GM12865 (cell line): Measurements from ENCODE around the gene TAOK1.
A peak's percentile ranks its signal among the peaks of the same experiment; 100 is the strongest.

Source experiments
- DNase-seq: peaks from one replicate; pipeline ENCODE4 v3.0.0; 2010; ENCODE audit warnings: low read depth
- H3K4me3 ChIP-seq: 2 replicates; pipeline ENCODE4 v1.5.1; 2011; ENCODE audit warnings: mild to moderate bottlenecking, low read depth, low read length, control low read depth
- TF ChIP-seq, protein P1 (sequence below): IDR thresholded peaks from 2 replicates; pipeline ENCODE4 v1.5.1; 2011; ENCODE audit warnings: low read length, control low read depth, low read depth, inconsistent platforms; ENCODE audit not compliant: insufficient read depth; ENCODE audit errors: missing control alignments

TAOK1 gene

DNA sequence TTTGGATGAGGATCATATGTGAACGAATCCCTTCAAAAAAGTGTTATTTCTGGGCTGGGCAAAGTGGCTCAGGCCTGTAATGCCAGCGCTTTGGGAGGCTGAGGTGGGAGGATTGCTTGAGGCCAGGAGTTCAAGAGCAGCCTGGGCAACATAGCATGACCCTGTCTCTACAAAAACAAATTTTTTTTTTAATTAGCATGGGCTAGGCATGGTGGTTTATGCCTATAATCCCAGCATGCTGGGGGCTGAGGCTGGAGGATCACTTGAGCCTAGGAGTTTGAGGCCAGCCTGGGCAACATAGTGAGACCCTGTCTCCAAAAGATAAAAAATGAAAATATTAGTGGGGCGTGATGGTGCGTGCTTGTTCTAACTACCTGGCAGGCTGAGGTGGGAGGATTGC is 4.6 kb downstream of the TAOK1 start:
- TF ChIP-seq, protein P1, sequence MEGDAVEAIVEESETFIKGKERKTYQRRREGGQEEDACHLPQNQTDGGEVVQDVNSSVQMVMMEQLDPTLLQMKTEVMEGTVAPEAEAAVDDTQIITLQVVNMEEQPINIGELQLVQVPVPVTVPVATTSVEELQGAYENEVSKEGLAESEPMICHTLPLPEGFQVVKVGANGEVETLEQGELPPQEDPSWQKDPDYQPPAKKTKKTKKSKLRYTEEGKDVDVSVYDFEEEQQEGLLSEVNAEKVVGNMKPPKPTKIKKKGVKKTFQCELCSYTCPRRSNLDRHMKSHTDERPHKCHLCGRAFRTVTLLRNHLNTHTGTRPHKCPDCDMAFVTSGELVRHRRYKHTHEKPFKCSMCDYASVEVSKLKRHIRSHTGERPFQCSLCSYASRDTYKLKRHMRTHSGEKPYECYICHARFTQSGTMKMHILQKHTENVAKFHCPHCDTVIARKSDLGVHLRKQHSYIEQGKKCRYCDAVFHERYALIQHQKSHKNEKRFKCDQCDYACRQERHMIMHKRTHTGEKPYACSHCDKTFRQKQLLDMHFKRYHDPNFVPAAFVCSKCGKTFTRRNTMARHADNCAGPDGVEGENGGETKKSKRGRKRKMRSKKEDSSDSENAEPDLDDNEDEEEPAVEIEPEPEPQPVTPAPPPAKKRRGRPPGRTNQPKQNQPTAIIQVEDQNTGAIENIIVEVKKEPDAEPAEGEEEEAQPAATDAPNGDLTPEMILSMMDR, result no peak
- no peak overlapping the region for H3K4me3 ChIP-seq
- no peak for DNase-seq

- DNase-seq, result no peak
- no peak overlapping the region for H3K4me3 ChIP-seq
Observed at GRCh38 chr17:29396066-29396465, 5.9 kb downstream of the TAOK1 start.

GRCh38 chr17:29399634-29400033 is 9.5 kb downstream of the TAOK1 start:
- H3K4me3 ChIP-seq, result no peak overlapping the region
- TF ChIP-seq, protein P1, result no peak
- no peak for DNase-seq

More at GRCh38 chr17:29396066-29396465, 5.9 kb downstream of the TAOK1 start:
- TF ChIP-seq, protein P1, result no peak

DNA sequence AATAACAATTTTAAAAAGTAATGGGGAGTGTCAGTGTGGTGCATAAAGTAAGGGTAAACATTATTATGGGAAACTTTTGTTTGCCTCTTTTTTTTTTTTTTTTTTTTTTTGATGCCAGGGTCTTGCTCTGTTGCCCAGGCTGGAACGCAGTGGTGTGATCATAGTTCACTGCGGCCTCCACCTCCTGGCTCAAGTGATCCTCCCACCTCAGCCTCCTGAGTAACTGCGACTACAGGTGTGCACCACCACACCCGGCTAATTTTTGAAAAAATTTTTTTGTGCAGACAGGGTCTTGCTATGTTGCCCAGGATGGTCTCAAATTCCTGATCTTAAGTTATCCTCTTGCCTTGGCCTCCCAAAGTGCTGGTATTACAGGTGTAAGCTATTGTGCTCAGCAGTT is 10.7 kb downstream of the TAOK1 start:
- TF ChIP-seq, protein P1, result no peak
- H3K4me3 ChIP-seq, result no peak overlapping the region
- no peak for DNase-seq

GRCh38 chr17:29401258-29401657 is 11.1 kb downstream of the TAOK1 start:
- TF ChIP-seq, protein P1, result no peak
- DNase-seq, result peak; percentile 33
- H3K4me3 ChIP-seq, result no peak overlapping the region

DNA sequence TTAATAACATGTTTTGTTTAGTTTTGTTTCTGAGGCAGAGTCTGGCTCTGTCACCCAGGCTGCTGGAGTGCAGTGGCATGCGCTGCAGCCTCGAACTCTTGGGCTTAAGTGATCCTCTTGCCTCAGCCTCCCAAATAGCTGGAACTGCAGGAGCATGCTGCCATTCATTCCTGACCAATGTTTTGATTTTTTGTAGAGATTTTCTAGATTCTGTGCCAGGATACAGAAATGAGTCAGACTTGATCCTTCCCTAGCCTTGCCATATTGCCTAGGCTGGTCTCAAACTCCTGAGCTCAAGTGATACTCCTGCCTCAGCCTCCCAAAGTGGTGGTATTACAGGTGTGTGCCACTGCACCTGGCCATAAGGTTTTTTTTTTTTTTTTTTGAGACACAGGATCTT is 17.7 kb downstream of the TAOK1 start:
- H3K4me3 ChIP-seq, result no peak overlapping the region
- no peak for DNase-seq
- TF ChIP-seq, protein P1, result no peak

- TF ChIP-seq, protein P1, result no peak
- DNase-seq, result no peak
- no peak overlapping the region for H3K4me3 ChIP-seq
Observed at GRCh38 chr17:29409963-29410362, 19.8 kb downstream of the TAOK1 start.
